ENCODE measurements around the gene STAP2.

The STAP2 gene

DNA sequence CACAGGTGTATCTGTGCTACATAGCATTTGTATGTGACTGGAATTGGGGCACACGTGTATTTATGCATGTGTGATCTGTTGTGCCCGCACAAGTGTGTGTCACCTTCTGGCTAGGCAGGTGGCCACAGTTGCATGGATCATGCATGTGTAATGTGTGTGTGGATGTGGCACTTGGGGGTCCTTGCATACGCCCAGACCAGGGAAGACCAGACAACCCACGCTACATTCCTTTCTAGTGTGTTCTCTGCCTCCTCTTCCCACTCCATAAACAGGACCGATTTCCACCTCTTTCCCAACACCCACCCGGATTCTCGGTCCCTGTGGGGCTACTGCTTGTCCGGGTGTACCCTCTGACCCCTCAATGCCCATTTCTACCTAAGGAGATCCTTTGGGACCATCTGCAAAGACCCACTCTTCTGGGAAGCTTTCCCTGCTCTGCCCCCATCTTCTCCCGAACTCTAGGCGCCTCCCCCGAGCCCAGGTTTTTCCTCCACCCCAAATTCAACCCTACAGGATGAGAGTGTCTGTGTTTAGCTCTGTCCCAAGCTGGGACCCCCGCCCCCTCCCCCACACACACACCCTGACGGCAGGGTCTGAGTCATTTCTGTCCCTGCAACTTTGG lies 12.3 kb downstream of the STAP2 start:
- no peak for DNase-seq

DNA sequence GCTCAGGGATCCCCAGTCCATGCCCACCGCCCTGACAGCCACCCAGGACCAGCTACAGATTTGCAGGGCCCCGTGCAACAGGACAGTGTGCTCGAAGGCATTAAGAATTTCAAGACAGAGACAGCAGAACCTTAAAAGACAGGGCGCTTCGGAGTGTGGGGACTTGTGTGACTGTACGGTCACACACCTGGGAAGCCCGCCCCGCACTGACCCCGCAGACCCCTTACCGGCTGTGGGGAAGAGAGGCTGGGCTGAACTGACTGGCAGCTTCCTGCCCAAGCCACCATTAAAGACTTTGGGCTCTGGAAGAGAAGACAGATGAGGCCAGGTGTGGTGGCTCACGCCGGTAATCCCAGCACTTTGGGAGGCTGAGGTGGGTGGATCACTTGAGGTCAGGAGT lies 14.4 kb downstream of the STAP2 start:
- no peak for DNase-seq

DNA sequence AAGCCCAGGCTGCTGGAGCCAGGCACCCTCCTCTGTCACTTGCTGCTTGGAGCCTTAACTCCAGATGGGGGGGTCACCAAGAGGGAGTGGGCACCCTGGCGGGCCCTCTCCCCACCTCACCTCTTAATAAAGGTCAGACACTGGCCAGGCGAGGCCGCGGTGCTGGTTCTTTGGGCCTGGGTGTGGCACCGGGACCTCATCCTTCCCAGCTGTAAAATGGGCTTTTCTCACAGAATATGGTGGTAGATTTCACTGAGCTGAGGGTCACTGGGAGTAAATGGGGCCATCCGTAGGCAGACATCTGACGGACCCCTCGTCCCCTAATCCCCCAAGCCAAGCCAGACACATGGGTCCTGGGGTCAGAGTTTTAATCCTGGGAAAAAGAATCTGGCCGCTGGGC lies 14.9 kb downstream of the STAP2 start:
- DNase-seq = no peak

DNA sequence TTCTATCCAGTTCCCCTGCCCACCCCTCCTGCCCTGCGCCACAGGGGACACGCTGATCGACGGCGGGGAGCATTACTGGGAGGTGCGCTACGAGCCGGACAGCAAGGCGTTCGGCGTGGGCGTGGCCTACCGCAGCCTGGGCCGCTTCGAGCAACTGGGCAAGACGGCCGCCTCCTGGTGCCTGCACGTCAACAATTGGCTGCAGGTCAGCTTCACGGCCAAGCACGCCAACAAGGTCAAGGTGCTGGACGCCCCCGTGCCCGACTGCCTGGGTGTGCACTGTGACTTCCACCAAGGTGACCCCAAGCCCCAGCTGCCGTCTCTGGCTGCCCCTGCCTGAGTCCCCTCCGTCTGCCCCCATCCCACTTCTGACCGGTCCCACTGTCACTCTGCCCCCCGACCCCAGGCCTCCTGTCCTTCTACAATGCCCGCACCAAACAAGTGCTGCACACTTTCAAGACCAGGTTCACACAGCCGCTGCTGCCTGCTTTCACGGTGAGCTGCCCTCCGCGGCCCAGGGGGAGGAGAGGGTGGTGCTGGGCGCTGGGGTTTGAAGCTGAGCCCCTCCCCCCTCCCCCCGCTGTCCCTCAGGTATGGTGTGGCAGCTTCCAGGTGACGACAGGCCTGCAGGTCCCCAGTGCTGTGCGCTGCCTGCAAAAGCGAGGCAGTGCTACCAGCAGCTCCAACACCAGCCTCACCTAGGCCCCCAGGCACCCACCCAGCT lies 15.5 kb downstream of the STAP2 start:
- no peak for DNase-seq

DNA sequence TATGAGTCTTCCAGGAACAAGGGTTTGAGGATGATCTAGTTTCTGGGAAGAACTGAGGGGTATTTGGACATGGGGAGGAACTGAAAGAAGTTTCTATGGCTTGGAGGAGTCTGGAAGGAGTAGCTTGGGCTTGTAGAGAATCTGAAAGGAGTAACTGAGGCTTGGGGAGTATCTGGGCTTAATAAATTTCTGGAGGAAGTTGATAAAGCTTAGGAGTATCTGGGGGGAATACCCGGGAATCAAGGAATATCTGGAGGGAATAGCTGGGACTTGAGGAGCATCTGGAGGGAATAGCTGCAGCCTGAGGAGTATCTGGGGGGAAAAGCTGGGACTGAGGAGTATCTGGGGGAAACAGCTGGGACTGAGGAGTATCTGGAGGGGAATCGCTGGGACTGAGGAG lies 18.2 kb downstream of the STAP2 start:
- DNase-seq = no peak

DNA sequence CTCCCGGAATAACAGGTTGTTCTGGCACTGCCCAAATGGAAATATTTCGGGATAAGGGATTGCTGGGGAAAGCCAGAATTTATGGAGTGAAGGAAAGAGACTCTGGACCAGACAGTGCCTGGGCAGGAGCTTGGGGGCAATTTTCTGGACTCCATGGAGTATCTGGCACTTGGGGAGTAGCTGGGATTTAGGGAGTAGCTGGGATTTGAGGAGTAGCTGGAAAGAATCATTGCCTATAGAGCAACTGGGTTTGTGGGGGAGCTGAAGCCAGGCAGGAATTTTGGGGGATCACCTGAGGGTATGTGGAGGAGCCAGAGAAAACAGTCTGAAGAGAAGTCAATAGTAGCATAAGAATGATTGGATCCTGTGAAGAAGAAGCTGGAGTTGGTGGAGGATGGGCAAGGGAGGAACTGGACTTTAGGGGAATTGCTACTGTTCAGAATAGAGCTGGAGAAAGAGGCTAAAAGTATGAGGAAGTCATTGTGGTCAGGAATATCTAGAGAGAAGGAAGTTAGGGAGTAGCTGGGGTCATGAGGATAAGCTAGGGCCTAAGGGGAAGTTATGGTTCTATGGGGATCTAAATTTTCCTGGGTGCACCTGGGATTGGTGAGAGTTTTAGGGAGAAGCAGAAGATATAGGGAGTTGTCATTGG lies 19.4 kb downstream of the STAP2 start:
- no peak for DNase-seq

DNA sequence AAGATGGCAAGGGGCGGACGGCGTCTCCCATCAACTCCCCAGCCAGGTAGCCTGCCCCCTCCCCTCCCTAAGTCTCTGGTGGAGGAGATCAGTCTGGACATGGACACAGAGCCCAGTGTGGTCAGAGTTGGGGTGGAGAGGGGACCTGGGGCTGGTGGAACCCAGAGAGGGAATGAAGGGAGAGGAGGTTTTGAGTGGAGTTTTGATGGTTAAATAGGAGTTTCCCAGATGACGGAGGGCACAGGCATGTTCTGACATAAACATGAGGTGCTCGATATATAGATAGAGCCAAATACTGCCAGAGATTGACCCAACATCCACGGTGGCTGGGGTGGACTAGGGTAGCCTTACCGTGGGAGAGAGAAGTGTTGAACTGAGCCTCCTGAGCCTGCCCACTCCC lies 20.2 kb downstream of the STAP2 start:
- no peak for DNase-seq

DNA sequence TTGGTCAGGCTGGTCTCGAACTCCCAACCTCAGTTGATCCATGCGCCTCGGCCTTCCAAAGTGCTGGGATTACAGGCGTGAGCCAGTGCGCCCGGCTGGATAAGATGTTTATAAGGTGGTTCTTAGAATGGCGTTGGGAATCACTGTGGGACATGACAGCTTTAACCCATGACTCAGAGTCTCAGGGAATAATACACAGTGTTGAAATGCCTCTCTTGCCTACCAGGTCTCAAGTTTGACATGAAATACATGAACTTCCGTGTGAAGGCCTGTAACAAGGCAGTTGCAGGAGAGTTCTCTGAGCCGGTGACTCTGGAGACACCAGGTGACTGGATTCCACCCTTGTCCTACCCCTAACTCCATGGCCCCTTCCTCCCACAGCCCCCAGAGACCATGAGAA lies 21.7 kb downstream of the STAP2 start:
- no peak for DNase-seq

DNA sequence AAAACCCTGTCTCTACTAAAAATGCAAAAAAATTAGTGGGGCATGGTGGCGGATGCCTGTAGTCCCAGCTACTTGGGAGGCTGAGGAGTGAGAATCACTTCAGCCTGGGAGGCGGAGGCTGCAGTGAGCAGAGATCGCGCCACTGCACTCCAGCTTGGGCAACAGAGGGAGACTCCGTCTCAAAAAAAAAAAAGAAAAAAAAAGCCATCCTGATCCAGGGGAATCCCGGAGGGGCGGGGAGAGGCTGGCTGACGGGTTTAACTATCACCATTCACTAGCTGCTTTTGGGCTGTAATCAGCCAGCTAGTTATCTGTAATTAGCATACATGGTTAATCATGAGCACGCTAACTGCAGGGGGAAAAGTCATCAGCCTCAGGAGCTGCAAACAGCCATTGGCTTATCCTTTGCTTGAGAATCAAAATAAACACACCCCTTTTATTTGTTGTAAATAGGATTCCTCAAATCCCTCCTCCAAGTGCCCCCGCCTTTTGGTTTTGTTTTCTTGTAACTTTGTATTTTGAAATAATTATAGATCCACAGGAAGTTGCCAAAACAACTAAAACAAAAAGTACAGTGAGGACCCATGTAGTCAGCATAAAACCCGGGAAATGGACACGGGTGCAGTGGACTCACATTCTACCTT lies 24.7 kb downstream of the STAP2 start:
- DNase-seq = no peak

DNA sequence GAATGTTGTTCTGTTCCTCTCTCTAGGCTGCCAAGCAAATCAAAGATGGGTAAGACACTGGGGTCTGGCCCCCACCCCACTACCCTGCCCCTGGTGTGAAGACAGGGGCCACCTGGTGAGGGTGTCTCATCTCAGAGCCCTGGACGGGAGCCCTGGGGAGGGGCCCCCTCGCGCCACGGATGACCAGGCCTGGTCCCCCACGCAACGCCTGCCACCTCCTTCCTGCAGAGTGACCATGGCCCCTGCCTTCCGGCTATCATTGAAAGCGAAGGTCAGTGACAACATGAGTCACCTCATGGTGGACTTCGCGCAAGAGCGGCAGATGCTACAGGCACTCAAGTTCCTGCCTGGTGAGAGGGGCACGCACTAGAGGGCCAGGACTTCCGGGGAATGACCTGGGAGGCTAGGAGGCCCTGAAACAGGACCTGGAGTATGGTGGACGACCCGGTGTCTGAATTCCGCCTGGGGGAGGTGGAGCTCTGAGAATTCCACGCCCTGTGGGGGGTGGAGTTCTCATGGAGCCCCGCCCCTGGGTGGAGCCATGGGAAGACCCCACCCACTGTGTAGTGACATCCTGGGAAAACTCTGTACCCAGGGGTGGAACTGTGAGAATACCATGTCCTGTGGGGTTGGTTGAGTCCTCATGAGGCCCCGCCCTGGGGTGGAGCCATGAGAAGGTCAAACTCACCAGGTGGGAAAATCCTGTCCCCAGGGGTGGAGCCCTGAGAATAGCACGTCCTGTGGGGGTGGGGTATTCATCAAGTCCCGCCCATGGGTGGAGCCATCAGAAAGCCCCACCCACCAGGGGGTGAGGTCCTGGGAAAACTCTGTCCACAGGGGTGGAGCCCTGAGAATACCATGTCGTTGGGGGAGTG lies 28.1 kb downstream of the STAP2 start:
- DNase-seq = no peak

DNA sequence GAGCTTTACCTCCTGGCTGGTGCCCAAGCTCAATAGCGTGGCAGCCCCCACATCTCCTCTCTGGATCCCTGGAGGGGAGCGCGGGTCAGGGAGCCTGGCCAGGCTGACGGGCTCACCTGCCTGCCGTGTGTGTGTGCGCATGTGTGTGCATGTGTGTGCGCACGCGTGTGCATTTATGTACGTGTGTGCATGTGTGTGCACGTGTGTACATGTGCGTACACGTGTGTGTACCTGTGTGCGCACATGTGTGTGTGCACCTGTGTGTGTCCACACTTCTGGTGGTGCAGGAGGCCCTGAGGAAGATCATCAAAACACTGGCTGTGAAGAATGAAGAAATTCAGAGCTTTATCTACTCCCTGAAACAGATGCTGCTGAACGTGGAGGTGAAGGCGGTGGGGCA lies 33.0 kb downstream of the STAP2 start:
- no peak for DNase-seq

DNA sequence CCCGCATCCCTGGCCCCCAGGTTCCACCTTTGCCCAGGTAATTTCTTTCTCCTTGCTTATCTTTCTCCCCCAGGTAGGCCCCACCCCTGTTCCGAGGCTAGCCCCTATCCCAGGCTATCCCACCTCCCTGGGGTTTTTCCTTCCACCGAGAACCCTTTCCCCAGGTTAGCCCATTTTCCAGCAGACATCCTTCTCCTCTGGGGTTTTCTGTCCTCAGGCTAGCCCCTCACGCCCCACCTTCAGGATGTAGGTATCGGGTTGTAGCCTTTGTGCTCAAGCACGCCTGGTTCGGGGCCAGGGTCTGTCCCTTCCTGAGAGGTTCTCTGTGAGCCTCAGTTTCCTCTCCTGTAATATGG lies 33.4 kb downstream of the STAP2 start:
- no peak for DNase-seq

DNA sequence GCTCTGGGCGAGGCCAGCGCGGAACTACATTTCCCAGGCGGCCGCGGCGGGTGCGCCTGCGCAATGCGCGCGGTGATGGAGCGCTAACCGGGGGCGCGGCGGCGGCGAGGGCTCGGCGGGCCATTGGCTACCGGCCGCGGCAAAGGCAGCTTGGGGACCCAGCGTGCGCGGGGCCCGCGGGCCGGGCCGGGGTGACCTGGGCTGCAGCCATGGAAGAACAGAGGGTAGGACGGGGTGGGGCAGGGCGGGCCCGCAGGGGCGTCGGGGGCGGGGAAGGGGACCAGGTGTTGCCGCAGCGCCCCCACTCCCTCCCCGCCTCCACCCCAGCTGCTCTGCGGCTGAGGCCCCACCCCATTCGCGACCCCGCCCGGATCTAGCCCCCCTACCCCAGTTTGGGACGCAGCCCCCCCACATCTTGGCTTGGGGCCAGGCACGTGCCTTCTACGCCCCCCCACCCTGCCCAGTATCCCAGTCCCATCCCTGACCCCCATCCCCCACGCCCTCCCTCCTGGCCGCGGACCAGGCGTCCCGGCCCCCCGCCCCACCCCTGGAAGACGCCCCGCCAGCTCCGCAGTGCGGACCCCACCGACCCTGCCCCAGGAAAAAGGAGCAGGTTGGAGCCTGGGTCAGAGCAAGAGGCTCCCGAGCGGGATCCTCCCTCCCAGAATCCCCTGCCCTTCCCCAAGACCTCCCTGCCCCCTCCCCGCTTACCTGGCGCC lies 33.9 kb downstream of the STAP2 start, which contains the start of gene FSD1:
Gene FSD1, plus strand, starts transcription at position 61 of the 719 bp plus-strand sequence. Its CDS starts 149 bp downstream, at position 210.
- DNase-seq = peak; percentile 43 to 52

DNA sequence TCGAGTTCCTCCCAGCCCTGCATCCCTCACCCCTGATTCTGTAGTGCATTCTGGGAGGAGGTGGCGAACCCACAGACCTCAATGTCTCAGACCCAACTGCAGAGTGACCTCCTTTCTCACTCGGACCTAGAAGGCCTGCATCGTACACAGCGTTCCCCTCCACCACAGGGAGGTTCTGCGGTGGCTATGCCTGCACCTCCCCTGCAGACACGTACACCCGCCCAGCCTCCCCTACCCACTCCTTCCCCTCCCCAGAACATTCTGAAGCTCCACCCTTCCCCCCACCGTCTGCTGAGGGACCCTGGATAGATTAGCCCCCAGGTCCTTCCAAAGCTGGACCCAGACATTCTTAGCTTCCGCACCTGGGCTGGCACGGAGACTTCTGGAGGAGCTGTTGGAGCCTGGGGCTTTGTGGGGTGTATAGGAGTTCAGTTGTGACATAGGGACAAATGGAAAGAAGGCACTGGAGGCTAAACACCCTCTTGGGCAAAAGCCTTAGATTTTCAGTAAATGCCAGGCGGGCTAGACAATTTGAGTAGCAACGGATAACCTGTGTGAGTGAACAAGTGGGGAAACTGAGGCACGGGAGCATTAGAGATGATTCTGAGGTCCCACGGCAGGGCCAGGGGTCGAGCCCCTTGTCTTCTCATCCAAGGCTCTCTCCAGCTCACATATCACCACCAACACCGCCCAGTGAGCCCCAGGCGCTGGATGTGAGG lies 34.6 kb downstream of the STAP2 start:
- no peak for DNase-seq

DNA sequence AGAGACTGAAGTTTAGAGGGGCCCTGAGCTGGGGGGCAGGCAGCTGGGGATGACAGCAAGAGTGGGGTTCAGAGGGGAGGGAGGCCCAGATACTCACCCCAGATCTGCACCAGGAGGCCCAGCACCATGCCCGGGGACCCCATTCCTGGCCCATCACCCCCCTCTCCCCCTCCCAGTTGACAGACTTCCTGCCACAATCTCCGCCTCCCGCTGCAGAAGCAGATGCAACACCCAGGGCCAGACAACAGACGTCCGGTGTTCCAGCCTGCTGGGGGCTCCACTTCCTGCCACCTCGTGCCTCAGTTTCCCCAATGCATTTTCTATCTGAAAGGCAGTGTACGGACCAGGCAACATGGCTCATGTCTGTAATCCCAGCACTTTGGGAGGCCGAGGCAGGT lies 36.4 kb downstream of the STAP2 start, which contains the start of gene TMIGD2:
Gene TMIGD2, minus strand, starts transcription at position 147 of the 398 bp plus-strand sequence. Its CDS starts 4 bp downstream, at position 143.
- no peak for DNase-seq

DNA sequence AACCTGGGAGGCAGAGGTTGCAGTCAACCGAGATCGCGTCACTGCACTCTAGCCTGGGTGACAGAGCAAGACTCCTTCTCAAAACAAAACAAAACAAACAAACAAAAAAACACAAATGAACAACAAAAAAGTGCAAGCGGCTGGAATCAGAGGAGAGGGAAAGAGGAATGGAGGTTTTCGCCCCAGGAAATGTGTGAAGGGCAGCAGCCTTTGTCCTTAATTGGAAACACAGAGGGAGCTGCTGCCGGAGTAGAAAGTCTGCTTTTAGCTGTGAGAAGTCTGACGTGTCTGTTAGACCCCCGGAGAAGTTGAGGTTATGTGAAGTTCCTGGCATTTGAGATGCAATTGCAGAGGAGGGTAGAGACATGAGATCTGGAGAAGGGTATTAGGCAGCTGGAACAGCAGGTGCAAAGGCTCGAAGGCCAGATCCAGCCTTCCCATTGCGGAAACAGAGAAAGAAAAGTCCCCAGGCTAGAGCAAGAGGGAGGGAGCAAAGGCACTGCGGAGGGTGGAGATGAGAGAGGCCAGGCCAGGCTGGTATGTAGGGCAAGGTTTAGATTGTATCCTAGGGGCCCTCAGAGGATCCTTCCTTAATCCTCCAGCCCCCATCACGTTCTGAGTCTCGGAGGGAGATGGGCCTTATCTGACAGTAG lies 36.9 kb downstream of the STAP2 start:
- DNase-seq = no peak

DNA sequence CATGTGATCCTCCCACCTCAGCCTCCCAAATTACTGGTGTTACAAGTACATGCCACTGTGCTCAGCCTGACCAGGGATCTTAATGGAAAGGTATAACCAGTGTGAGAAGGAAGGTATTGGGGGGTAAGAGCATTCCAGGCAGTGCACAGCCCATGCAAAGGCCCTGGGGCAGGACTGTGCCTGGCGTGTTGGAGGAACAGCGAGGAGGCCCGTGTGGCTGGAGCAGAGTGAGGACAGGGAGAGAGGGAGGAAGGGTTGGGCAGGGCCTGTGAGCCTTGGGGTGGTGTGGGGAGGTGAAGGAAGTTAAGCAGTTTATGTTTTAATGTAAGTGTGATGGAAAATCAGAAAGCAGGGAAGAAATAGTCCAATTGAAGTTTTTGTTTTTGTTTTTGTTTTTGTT lies 38.0 kb downstream of the STAP2 start:
- DNase-seq = no peak

DNA sequence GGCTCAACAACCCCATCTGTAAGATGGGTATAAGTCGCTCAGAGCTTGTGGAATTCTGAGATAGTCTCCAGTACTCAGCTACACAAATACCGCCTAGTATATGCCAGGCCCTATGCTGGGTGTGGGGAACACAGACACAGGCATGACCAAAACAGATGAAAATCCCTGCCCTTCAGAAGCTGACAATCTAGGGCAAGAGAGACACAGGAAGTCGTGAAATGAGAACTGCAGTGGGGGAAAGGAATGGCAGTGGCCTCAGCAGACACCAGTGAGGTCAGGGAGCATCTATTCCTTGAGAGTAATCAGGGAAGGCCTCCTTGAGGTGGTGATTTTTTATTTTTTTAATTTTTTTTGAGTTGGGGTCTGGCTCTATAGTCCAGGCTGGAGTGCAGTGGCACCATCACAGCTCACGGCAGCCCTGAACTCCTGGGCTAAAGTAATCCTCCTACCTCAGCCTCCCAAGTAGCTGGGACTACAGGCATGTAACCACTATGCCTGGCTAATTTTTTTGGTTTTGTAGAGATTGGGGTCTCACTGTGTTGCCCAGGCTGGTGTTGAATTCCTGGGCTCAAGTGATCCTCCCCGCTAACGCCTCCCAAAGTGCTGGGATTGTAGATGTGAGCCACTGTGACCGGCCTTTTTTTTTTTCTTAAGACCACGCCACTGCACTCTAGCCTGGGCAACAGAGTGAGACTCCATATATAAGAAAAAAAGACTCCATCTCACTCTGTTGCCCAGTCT lies 39.6 kb downstream of the STAP2 start:
- DNase-seq = no peak

DNA sequence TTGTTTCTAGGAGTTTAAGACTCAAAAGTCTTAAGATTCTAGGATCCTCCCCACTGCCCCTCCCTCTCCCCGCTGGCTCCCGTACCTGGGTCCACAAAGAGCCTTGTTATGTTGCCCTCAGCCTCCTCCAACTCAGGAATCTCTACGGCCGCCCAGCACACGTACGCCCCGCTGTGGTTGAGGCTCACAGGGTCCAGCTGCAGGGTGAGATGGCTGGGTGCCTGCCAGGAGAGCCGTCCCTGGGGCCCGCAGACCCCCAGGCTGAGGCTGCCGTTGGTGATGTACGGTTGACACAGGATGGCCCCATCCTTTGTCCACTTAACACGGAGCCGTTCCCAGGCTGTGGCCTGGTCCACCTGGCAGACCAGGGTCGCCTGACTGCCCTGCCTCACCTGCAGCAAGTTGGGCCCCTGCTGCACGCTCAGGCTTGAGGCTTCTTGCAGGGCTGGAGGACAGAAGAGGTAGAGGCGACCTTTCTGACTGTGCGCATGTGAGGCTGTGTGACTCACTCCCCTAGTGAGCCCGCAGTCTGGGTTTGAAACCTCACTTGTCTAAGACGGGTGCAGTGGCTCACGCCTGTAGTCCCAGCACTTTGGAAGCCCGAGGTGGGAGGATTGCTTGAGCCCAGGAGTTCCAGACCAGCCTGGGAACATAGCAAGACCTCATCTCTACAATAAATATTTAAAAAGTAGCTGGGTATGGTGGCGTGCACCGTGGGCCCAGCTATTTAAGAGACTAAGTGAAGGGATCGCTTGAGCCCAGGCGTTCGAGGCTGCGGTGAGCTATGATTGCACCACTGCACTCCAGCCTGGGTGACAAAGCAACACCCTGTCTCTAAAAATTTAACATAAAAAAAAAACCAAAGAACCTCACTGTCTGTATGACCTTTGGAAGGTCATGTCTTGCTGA lies 40.5 kb downstream of the STAP2 start:
- no peak for DNase-seq
